Measurements from ENCODE around the gene HIGD2A.

HIGD2A gene

DNA sequence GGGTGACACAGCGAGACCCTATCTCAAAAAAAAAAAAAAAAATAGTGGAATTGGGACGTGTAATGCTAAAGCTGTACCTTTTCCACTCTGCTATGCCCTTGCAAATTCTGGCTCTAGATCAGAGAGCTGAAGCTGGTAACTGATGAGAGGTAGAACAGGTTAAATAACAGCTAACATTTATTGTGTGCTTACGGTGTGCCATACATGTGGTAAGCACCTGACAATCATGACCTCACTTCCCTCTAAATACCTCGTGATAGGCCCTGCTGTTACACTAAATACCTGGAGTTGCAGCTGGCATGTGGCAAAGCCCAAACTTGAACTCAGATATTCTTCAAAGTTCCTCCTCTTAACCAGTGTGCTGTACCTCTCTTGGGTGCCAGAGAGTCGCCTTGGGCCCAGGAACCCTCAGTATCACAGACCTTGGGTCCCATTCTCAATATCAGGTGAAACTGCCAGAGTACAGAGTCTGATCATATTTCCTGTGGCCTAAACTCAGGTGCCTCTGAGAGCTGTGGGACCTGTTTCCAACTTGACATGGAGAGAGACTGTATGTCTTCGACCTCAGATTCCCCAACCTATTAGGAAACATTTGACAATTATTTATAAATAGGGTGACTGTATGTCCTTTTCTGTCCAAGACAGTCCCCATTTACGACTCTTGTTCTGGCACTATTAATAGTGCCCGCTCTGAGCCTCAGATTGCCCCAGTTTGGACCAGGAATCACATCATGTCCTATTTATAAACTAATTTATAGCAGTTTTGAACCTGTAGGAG is 18.4 kb upstream of the HIGD2A start:
- no peak for DNase-seq

DNA sequence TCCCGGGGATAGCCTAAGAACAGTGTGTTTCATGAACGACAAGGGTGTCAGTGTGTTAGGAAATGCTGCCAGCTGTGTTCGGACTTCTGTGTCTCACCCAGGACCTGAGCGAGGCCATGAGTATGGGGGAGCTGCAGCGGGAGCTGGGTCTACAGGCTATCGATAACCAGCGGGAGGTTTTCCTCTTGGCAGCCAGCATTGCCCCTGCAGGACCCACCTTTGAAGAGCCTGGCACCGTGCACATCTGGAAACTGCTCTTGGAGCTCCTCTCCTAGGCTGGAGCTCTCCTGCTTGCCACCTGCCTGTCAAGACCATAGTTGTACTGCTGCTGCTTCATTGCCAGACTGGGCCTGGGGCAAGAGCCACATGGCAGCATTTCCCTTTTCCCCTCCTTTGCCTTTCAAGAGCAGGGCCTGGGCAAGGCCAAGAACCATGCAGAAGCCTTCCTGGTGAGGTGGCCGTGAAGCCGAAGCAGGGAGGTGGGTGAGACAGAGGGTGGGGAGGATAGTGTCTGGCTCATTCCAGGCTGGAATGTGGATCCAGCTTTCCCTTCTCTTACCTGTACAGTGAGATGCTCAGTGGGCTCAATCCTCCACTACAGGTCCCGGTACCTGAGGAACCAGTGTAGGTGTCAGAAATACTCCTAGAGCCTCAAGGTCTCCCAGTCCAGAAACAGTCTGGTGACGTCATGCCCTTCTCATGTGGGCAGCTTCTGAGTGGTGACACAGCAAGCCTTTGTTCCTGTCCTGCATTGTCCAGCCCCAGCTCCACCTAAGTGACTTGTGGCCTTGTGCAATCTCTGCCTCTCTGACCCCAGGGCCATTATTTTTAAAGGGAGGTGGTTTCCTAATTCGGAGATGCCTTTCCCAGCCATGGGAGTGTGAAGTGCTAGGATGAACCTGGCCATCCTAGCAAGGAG is 16.7 kb upstream of the HIGD2A start:
- no peak for DNase-seq

- DNase-seq: no peak
Measured at GRCh38 chr5:176373100-176373818, 15.3 kb upstream of the HIGD2A start.

- DNase-seq: no peak
Measured at GRCh38 chr5:176379881-176380280, 8.7 kb upstream of the HIGD2A start.

GRCh38 chr5:176381423-176381822 is 7.1 kb upstream of the HIGD2A start:
- DNase-seq: no peak

DNA sequence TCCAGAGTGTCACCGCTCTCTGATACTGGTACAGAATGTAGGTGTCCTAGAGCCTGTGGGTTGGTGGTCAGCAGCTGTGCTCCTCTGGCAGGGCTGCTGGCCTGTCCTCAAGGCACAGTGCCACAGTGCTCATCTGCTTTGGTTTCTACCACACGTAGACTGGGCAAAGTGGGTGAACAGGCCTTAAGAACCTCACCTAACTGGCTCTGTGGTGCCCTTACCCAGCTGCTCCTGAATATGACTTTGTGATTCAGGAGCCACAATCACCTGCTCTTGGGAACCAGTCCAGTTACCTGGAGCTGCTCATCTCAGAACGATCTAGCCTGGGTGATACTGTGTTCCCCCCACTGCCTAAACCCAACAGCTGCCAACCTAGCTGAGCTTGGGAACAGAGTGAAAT is 6.6 kb upstream of the HIGD2A start:
- DNase-seq: no peak

GRCh38 chr5:176382721-176383120 is 5.8 kb upstream of the HIGD2A start:
- no peak for DNase-seq

GRCh38 chr5:176383248-176383905 is 5.2 kb upstream of the HIGD2A start:
- DNase-seq: no peak

DNA sequence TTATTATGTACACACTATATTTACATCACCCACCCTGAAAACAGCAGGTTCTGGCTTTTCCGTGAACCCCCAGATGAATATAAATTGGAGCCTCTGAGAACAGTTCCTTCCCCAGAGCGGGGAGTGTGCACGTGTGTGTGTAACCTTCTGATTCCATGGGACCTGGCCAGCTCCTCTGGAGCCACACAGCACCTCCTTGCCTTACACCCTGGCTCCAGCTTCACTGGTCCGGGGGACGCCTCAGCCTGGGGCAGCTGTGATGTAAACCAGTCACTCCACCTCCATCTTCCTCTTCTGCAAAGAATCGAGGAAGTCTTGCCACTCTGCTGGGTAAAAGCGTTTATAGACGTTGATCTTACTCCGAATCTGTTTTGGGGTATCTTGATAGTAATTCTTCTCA is 4.6 kb upstream of the HIGD2A start:
- DNase-seq: no peak

DNA sequence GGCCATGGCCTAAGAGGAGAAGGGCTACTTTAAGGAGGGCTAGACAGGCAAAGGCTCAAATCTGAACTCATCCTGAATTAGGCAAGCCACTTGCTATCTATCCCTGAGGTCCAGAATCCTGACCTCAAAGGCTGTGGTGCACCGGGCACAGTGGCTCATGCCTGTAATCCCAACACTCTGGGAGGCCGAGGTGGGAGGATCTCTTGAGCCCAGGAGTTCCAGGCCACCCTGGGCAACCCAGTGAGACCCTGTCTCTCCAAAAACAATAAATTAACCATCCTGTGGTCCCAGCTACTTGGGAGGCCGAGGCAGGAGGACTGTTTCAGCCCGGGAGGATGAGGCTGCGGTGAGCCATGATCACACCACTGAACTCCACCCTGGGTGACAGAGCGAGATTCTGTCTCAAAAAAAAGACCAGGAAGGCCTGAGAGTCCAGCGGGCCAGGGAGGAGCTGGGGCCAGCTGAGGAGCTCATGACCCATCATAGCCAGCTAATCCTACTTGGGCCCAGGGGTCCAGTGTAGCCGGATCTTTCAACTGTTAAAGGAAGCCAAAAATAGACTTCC is 4.1 kb upstream of the HIGD2A start:
- DNase-seq: no peak

- no peak for DNase-seq
Measured at GRCh38 chr5:176384991-176385390, 3.6 kb upstream of the HIGD2A start.

DNA sequence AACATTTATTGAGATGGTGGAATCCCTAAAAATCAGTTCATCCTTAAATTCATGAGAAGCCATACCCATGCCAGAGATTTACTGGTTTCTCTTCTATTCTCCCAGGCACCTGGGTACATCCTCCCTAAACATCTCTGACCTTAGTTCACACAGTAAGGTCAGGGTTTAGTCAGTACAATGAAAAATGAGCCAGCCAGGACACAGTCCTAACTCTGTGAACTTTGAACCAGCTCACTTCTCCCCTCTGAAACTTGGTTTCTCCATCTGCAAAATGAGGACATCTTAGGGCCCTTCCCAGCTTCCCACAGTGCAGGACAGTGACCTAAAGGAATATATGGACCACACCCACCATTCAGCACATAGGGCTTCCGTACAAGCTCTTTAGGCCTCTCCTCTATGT is 2.1 kb upstream of the HIGD2A start:
- DNase-seq: no peak

- no peak for DNase-seq
Measured at GRCh38 chr5:176387384-176387925, 1.1 kb upstream of the HIGD2A start.

DNA sequence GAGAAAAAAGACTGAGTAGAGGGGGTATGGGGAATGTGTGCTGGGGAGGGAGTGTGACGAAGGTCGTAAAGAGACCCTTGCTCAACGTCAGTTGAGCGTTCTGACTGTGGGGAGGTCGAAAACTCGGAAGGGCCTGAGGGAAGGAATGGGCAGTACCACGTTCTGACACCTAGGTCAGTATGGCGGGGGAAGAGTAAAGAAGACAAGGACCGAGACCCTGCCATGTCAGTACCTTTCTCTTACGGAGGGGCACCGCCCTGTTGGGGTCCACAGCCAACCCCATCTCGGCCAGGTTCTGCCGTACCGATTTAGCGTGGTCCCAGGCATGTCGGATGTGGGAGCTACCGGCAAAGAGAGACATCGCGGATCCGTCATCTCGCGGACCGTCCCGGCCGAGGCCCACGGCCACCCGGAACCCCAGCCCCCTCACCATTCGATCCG is 528 bp upstream of the HIGD2A start:
- no peak for DNase-seq

GRCh38 chr5:176389135-176390123 is 878 bp downstream of the HIGD2A start:
- DNase-seq: no peak

DNA sequence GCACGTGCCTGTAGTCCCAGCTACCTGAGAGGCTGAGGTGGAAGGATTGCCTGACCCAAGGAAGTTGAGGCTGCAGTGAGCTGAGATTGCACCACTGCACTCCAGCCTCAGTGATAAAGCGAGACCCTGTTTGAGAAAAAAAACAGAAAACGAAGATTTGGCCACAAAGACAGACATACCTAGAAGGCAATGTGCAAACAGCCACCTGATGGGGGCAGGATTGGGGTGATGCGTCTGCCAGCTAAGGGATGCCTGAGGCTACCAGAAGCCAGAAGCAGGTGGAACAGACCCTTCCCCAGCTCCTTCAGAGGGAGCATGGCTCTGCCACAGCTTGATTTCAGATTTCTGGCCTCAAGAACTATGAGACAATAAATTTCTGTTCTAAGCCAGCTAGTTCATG is 2.9 kb downstream of the HIGD2A start:
- no peak for DNase-seq

- DNase-seq: no peak
Measured at GRCh38 chr5:176391999-176392398, 3.4 kb downstream of the HIGD2A start.

DNA sequence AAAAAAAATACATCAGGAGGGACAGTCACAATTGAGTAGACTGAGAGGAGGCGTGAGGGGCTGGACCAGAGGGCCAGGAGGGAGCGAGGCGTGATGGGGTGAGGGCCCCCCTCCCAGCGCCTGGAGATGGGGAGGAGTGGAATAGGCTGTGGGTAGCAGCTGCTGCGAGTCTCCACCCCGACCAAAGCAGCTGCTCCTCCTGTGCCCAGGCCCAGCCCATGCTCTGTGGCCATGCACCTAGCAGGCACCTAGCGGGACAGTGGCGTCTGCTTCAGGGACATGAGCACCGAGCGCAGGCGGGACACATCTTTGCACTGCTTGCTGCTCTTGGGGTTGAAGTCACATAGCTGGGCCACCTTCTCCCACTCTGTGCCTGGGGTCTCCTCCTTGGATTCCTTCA is 4.0 kb downstream of the HIGD2A start:
- DNase-seq: no peak

DNA sequence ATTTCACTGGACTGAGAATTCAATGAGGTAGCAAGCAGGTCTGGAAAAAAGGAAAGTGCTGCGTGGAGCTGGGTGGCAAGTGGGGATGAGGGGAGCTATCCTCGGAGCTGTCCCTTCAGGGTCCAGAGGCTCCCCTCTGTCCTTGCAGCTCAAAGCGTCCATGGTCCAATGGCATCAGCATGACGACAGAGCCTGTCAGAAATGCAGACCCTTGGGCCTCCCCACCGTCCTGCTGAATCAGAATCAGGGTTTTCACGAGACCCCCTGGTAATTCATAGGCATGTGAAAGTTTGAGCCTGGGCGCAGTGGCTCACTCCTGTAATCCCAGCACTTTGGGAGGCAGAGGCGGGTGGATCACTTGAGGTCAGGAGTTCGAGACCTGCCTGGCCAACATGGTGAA is 5.5 kb downstream of the HIGD2A start:
- no peak for DNase-seq

- DNase-seq: no peak
Measured at GRCh38 chr5:176394881-176395675, 6.5 kb downstream of the HIGD2A start.

Measured in stimulated activated CD4-positive, alpha-beta T cell treated with anti-CD3 and anti-CD28 coated beads, Interleukin-15, amount 100 ng/mL, for 24 hours (primary cell).